ENCODE measurements around the gene OR7D2. TPM values are rescaled to one million over a fixed set of nuclear protein-coding genes. Genes with fewer than 3 reads are reported as not detected.

Gene OR7D2
- total RNA-seq, 1 donor from 2014 or later = not detected

DNA sequence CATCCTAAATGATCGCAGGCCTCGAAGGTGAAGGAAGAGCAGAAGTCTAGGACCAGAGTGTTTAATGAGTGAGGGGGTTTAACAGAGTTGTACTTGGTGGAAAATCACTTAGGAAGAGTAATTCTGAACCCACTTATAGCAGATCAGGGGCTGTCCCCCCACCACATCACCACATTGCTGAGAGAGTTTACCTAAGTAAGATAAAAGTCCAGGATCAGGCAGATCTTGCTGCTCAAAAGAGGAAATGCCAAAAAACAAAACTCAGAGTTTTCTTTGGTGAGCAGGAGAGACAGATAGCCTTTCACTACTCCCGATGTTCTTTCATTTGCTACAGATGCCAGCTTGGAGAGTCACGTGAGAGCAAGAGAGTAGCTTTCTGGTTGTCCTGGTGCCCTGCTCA lies 23.2 kb upstream of the OR7D2 start:
- Mint-ChIP-seq H3K27me3 (ENCODE audit: low read depth, unreplicated experiment) (no peaks in the 10 kb centered on the region), H3K4me1 (ENCODE audit: low read depth, unreplicated experiment) (no peaks in the 10 kb centered on the region), H3K9me3 (ENCODE audit: unreplicated experiment) (peaks cover 49% of the 10 kb centered on the region), H3K36me3 (ENCODE audit: low read depth, unreplicated experiment) (peaks cover 71% of the 10 kb centered on the region), H3K27ac (ENCODE audit: unreplicated experiment) (no peak overlapping the region), H3K4me3 (ENCODE audit: unreplicated experiment) (no peak overlapping the region)
- H3K36me3 ChIP-seq (ENCODE audit: insufficient read depth, low read length) = peaks cover 34% of the 10 kb centered on the region
- no peak for TF ChIP-seq EZH2 (IDR thresholded peaks at IDR 0.05; ENCODE audit: insufficient read depth, low read length)
- TF ChIP-seq, protein P1, sequence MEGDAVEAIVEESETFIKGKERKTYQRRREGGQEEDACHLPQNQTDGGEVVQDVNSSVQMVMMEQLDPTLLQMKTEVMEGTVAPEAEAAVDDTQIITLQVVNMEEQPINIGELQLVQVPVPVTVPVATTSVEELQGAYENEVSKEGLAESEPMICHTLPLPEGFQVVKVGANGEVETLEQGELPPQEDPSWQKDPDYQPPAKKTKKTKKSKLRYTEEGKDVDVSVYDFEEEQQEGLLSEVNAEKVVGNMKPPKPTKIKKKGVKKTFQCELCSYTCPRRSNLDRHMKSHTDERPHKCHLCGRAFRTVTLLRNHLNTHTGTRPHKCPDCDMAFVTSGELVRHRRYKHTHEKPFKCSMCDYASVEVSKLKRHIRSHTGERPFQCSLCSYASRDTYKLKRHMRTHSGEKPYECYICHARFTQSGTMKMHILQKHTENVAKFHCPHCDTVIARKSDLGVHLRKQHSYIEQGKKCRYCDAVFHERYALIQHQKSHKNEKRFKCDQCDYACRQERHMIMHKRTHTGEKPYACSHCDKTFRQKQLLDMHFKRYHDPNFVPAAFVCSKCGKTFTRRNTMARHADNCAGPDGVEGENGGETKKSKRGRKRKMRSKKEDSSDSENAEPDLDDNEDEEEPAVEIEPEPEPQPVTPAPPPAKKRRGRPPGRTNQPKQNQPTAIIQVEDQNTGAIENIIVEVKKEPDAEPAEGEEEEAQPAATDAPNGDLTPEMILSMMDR (IDR thresholded peaks at IDR 0.05; ENCODE audit: insufficient read depth, low read depth, low read length) = no peak
- no peak overlapping the region for H3K27ac ChIP-seq (ENCODE audit: low read depth, low read length)
- H3K4me2 ChIP-seq (ENCODE audit: low read length) = no peak overlapping the region
- peaks cover 44% of the 10 kb centered on the region for H3K9me3 ChIP-seq (ENCODE audit: insufficient read depth, low read depth, low read length)
- DNase-seq (ENCODE audit: low read depth) = no peak
- H3K79me2 ChIP-seq (ENCODE audit: insufficient read depth, low read length) = peaks cover 64% of the 10 kb centered on the region
- no peak overlapping the region for H3K9ac ChIP-seq (ENCODE audit: low read length)
- H3K27me3 ChIP-seq (ENCODE audit: insufficient read depth, low read length) = no peaks in the 10 kb centered on the region
- no peaks in the 10 kb centered on the region for H3K4me1 ChIP-seq (ENCODE audit: insufficient read depth, low read length)
- no peak for FAIRE-seq
- no peak overlapping the region for H3K4me3 ChIP-seq (ENCODE audit: insufficient read depth, low read depth, low read length)
- H2AFZ ChIP-seq (ENCODE audit: low read depth, low read length) = no peak overlapping the region
- peaks cover 38% of the 10 kb centered on the region for H4K20me1 ChIP-seq (ENCODE audit: insufficient read depth, low read length)

DNA sequence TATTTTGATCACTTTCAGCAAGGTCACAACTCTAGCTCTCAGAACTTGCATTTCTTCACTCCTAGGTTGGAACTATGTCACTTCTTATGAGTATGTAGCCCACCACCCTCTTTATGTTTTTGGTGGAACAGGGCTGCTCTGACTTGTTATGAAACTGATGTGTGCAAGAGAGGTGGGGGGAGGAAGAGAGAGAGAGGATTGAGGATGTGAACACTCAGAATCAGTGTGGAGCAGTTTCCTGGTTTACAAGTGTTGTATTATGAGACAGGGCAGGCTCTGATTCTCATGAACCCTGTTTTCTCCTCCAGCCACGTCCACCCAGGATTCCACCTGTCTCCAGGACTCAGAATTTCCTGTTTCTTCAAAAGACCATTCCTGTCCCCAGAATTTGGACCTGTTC lies 22.5 kb upstream of the OR7D2 start:
- no peaks in the 10 kb centered on the region for H3K27me3 ChIP-seq (ENCODE audit: insufficient read depth, low read length)
- H3K27ac Mint-ChIP-seq (ENCODE audit: unreplicated experiment) = no peak overlapping the region
- H4K20me1 ChIP-seq (ENCODE audit: insufficient read depth, low read length) = peaks cover 31% of the 10 kb centered on the region
- no peak overlapping the region for H3K4me3 Mint-ChIP-seq (ENCODE audit: unreplicated experiment)
- no peaks in the 10 kb centered on the region for H3K4me1 Mint-ChIP-seq (ENCODE audit: low read depth, unreplicated experiment)
- H2AFZ ChIP-seq (ENCODE audit: low read depth, low read length) = no peak overlapping the region
- FAIRE-seq (no peak), DNase-seq (ENCODE audit: low read depth) (no peak)
- H3K9ac ChIP-seq (ENCODE audit: low read length) = no peak overlapping the region
- no peak overlapping the region for H3K4me2 ChIP-seq (ENCODE audit: low read length)
- peaks cover 60% of the 10 kb centered on the region for H3K79me2 ChIP-seq (ENCODE audit: insufficient read depth, low read length)
- TF ChIP-seq EZH2 (IDR thresholded peaks at IDR 0.05; ENCODE audit: insufficient read depth, low read length) = no peak
- TF ChIP-seq, protein P1 (IDR thresholded peaks at IDR 0.05; ENCODE audit: insufficient read depth, low read depth, low read length) = no peak
- H3K27ac ChIP-seq (ENCODE audit: low read depth, low read length) = no peak overlapping the region
- no peaks in the 10 kb centered on the region for H3K4me1 ChIP-seq (ENCODE audit: insufficient read depth, low read length)
- peaks cover 41% of the 10 kb centered on the region for H3K36me3 ChIP-seq (ENCODE audit: insufficient read depth, low read length)
- H3K9me3 ChIP-seq (ENCODE audit: insufficient read depth, low read depth, low read length) = peaks cover 51% of the 10 kb centered on the region
- H3K9me3 Mint-ChIP-seq (ENCODE audit: unreplicated experiment) = peaks cover 54% of the 10 kb centered on the region
- H3K36me3 Mint-ChIP-seq (ENCODE audit: low read depth, unreplicated experiment) = peaks cover 75% of the 10 kb centered on the region
- no peak overlapping the region for H3K4me3 ChIP-seq (ENCODE audit: insufficient read depth, low read depth, low read length)
- H3K27me3 Mint-ChIP-seq (ENCODE audit: low read depth, unreplicated experiment) = no peaks in the 10 kb centered on the region

DNA sequence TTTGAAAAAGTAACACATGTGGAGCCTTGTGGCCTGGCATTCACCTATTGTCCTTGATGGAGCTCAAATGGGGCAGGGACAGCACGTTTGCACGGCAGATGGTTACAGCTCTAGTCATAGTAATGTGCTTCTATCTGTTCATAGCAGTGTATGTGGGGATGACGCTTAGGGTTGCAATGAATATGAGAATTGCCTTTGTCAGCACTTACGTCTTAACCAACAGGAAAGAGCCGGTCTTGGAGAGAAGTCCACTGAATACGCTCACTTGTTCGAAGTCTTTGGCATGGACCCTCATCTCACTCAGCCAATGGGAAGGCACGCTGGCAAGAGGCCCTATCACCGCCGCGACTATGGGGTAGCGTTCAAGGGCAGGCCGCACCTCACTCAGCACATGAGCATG lies 18.9 kb upstream of the OR7D2 start:
- H3K9me3 ChIP-seq (ENCODE audit: insufficient read depth, low read depth, low read length) = peaks cover 54% of the 10 kb centered on the region
- H3K4me3 Mint-ChIP-seq (ENCODE audit: unreplicated experiment) = no peak overlapping the region
- peaks cover 62% of the 10 kb centered on the region for H3K36me3 ChIP-seq (ENCODE audit: insufficient read depth, low read length)
- H3K4me3 ChIP-seq (ENCODE audit: insufficient read depth, low read depth, low read length) = no peak overlapping the region
- no peaks in the 10 kb centered on the region for H3K4me1 ChIP-seq (ENCODE audit: insufficient read depth, low read length)
- no peak overlapping the region for H3K4me2 ChIP-seq (ENCODE audit: low read length)
- no peak overlapping the region for H2AFZ ChIP-seq (ENCODE audit: low read depth, low read length)
- TF ChIP-seq EZH2 (IDR thresholded peaks at IDR 0.05; ENCODE audit: insufficient read depth, low read length) = no peak
- TF ChIP-seq, protein P1 (IDR thresholded peaks at IDR 0.05; ENCODE audit: insufficient read depth, low read depth, low read length) = no peak
- FAIRE-seq (no peak), DNase-seq (ENCODE audit: low read depth) (no peak)
- peaks cover 34% of the 10 kb centered on the region for H3K79me2 ChIP-seq (ENCODE audit: insufficient read depth, low read length)
- H3K27ac Mint-ChIP-seq (ENCODE audit: unreplicated experiment) = no peak overlapping the region
- no peak overlapping the region for H3K9ac ChIP-seq (ENCODE audit: low read length)
- H4K20me1 ChIP-seq (ENCODE audit: insufficient read depth, low read length) = peaks cover 12% of the 10 kb centered on the region
- H3K27ac ChIP-seq (ENCODE audit: low read depth, low read length) = no peak overlapping the region
- peaks cover 85% of the 10 kb centered on the region for H3K36me3 Mint-ChIP-seq (ENCODE audit: low read depth, unreplicated experiment)
- no peaks in the 10 kb centered on the region for H3K4me1 Mint-ChIP-seq (ENCODE audit: low read depth, unreplicated experiment)
- no peaks in the 10 kb centered on the region for H3K27me3 ChIP-seq (ENCODE audit: insufficient read depth, low read length)
- no peaks in the 10 kb centered on the region for H3K27me3 Mint-ChIP-seq (ENCODE audit: low read depth, unreplicated experiment)
- H3K9me3 Mint-ChIP-seq (ENCODE audit: unreplicated experiment) = peaks cover 61% of the 10 kb centered on the region
